ENCODE data around the gene TMEM50A.
"Not testable (repeated sequence)": the region's sequence is repeated elsewhere in the genome, so short reads cannot be mapped to it uniquely, and the experiment has no call there.

The TMEM50A gene

GRCh38 chr1:25356848-25357247 is 18.7 kb downstream of the TMEM50A start:
- H3K36me3 Mint-ChIP-seq = peaks cover 46% of the 10 kb centered on the region
- no peaks in the 10 kb centered on the region for H3K9me3 Mint-ChIP-seq
- no peak for ATAC-seq
- H3K4me3 Mint-ChIP-seq = no peak overlapping the region
- H3K4me1 Mint-ChIP-seq = no peaks in the 10 kb centered on the region
- H3K27ac Mint-ChIP-seq = no peak overlapping the region
- no peaks in the 10 kb centered on the region for H3K27me3 Mint-ChIP-seq

- peaks cover 30% of the 10 kb centered on the region for H3K36me3 Mint-ChIP-seq
- ATAC-seq = no peak
- H3K9me3 Mint-ChIP-seq = no peaks in the 10 kb centered on the region
- H3K4me3 Mint-ChIP-seq = no peak overlapping the region
- no peaks in the 10 kb centered on the region for H3K4me1 Mint-ChIP-seq
- H3K27ac Mint-ChIP-seq = no peak overlapping the region
- no peaks in the 10 kb centered on the region for H3K27me3 Mint-ChIP-seq
Observed at GRCh38 chr1:25360596-25361581, 22.8 kb downstream of the TMEM50A start.

DNA sequence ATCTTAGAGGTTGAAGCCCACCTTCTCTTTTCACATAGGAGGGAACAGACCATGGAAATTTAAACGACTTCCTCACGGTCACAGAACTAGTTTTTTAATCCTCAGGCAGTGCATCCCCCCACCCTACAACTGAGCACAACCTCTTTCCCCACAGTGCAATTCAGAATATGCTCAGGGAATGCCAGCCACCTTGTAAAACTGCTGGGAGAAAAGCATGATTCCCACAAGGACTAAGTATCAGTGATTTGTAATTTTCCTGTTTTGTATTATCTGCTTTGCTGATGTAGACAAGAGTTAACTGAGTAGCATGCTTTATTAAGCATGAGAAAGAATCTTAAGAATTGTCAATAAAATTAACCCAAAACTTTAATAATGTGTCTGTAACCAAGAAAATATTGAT is 23.8 kb downstream of the TMEM50A start:
- Mint-ChIP-seq H3K36me3 (peaks cover 23% of the 10 kb centered on the region), H3K27me3 (no peaks in the 10 kb centered on the region), H3K27ac (no peak overlapping the region), H3K4me3 (no peak overlapping the region), H3K4me1 (no peaks in the 10 kb centered on the region), H3K9me3 (no peaks in the 10 kb centered on the region)
- no peak for ATAC-seq

GRCh38 chr1:25362634-25363559 is 24.8 kb downstream of the TMEM50A start:
- not testable (repeated sequence) for H3K27ac Mint-ChIP-seq, H3K9me3 Mint-ChIP-seq, H3K4me3 Mint-ChIP-seq, H3K4me1 Mint-ChIP-seq, H3K27me3 Mint-ChIP-seq, ATAC-seq
- H3K36me3 Mint-ChIP-seq = peaks cover 23% of the 10 kb centered on the region

- no peaks in the 10 kb centered on the region for H3K27me3 Mint-ChIP-seq
- H3K27ac Mint-ChIP-seq = no peak overlapping the region
- H3K36me3 Mint-ChIP-seq = no peaks in the 10 kb centered on the region
- no peaks in the 10 kb centered on the region for H3K9me3 Mint-ChIP-seq
- H3K4me1 Mint-ChIP-seq = no peaks in the 10 kb centered on the region
- no peak overlapping the region for H3K4me3 Mint-ChIP-seq
- no peak for ATAC-seq
Observed at GRCh38 chr1:25369241-25369640, 31.1 kb downstream of the TMEM50A start.

DNA sequence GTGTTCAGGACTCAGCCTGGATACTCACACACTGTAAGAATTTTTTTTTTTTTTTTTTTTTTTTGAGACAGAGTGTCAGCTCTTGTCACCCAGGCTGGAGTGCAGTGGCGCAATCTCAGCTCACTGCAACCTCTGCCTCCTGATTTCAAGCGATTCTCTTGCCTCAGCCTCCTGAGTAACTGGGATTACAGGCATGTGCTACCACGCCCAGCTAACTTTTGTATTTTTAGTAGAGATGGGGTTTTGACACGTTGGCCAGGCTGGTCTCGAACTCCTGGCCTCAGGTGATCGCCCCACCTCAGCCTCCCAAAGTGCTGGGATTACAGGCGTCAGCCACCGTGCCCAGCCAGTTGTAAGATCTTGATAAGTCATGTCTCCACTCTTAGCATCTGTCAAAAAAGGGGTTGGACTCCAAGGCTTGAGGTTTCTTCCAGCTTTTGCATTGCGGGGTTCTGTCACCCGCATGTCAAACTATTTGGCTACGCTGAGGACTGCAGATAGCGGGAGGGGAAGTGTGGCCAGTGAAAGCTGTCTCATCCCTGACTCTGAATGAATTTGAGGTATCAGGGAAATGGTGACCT is 31.6 kb downstream of the TMEM50A start:
- not testable (repeated sequence) for ATAC-seq, H3K4me3 Mint-ChIP-seq, H3K36me3 Mint-ChIP-seq, H3K9me3 Mint-ChIP-seq, H3K27ac Mint-ChIP-seq, H3K27me3 Mint-ChIP-seq, H3K4me1 Mint-ChIP-seq

- H3K4me1 Mint-ChIP-seq, H3K27me3 Mint-ChIP-seq, H3K4me3 Mint-ChIP-seq, H3K27ac Mint-ChIP-seq, H3K9me3 Mint-ChIP-seq, H3K36me3 Mint-ChIP-seq, ATAC-seq: not testable (repeated sequence)
Observed at GRCh38 chr1:25371757-25372156, 33.6 kb downstream of the TMEM50A start.

GRCh38 chr1:25378367-25378766 is 40.2 kb downstream of the TMEM50A start:
- H3K4me1 Mint-ChIP-seq, H3K27ac Mint-ChIP-seq, H3K27me3 Mint-ChIP-seq, H3K9me3 Mint-ChIP-seq, H3K4me3 Mint-ChIP-seq, ATAC-seq: not testable (repeated sequence)
- H3K36me3 Mint-ChIP-seq = peaks cover 16% of the 10 kb centered on the region

- H3K27me3 Mint-ChIP-seq, H3K4me3 Mint-ChIP-seq, H3K27ac Mint-ChIP-seq, ATAC-seq, H3K4me1 Mint-ChIP-seq, H3K9me3 Mint-ChIP-seq: not testable (repeated sequence)
- peaks cover 16% of the 10 kb centered on the region for H3K36me3 Mint-ChIP-seq
Observed at GRCh38 chr1:25382543-25382942, 44.4 kb downstream of the TMEM50A start.

DNA sequence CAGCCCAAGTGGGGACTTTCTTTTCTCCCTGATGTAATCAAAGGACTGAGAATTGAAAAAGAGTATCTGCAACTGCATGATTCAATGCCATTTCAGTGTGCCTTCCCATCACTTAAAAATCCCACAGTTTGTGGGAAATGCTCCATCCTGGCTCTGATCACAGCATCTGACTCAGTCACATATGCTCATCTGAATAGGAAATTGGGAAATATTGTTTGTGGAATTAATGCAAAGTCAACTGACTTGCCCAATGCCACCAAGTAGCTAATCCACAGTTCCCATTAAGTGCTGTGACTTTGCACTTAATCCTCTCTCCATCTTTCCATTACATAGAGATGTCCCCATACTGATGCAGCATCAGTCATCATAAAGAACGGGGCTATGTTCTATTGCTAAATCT is 45.0 kb downstream of the TMEM50A start:
- not testable (repeated sequence) for H3K4me3 Mint-ChIP-seq, H3K9me3 Mint-ChIP-seq, ATAC-seq, H3K27me3 Mint-ChIP-seq, H3K27ac Mint-ChIP-seq, H3K4me1 Mint-ChIP-seq
- peaks cover 16% of the 10 kb centered on the region for H3K36me3 Mint-ChIP-seq

GRCh38 chr1:25383875-25384274 is 45.7 kb downstream of the TMEM50A start:
- H3K9me3 Mint-ChIP-seq, H3K4me3 Mint-ChIP-seq, ATAC-seq, H3K4me1 Mint-ChIP-seq, H3K36me3 Mint-ChIP-seq, H3K27ac Mint-ChIP-seq, H3K27me3 Mint-ChIP-seq: not testable (repeated sequence)

- not testable (repeated sequence) for H3K9me3 Mint-ChIP-seq, ATAC-seq, H3K4me1 Mint-ChIP-seq, H3K4me3 Mint-ChIP-seq, H3K36me3 Mint-ChIP-seq, H3K27ac Mint-ChIP-seq, H3K27me3 Mint-ChIP-seq
Observed at GRCh38 chr1:25387096-25387495, 49.0 kb downstream of the TMEM50A start.

GRCh38 chr1:25388691-25389090 is 50.6 kb downstream of the TMEM50A start:
- H3K36me3 Mint-ChIP-seq, H3K27ac Mint-ChIP-seq, H3K9me3 Mint-ChIP-seq, H3K4me3 Mint-ChIP-seq, ATAC-seq, H3K4me1 Mint-ChIP-seq, H3K27me3 Mint-ChIP-seq: not testable (repeated sequence)

GRCh38 chr1:25389721-25390120 is 51.6 kb downstream of the TMEM50A start:
- H3K27me3 Mint-ChIP-seq, H3K4me1 Mint-ChIP-seq, H3K9me3 Mint-ChIP-seq, H3K4me3 Mint-ChIP-seq, H3K36me3 Mint-ChIP-seq, H3K27ac Mint-ChIP-seq: not testable (repeated sequence)
- peak; percentile 59 for ATAC-seq

GRCh38 chr1:25392841-25393240 is 54.7 kb downstream of the TMEM50A start:
- no peaks in the 10 kb centered on the region for H3K36me3 Mint-ChIP-seq
- no peaks in the 10 kb centered on the region for H3K9me3 Mint-ChIP-seq
- H3K4me1 Mint-ChIP-seq = peaks cover 6% of the 10 kb centered on the region
- H3K27me3 Mint-ChIP-seq = peaks cover 8% of the 10 kb centered on the region
- ATAC-seq = no peak
- H3K4me3 Mint-ChIP-seq = no peak overlapping the region
- no peak overlapping the region for H3K27ac Mint-ChIP-seq
